GM19193 (cell line): Measurements from ENCODE around the gene SEZ6.

Experiments used
- POLR2A ChIP-seq: IDR thresholded peaks from 4 replicates; pipeline ENCODE4 v1.6.1; 2011; ENCODE audit not compliant: insufficient read depth, insufficient read length; ENCODE audit errors: extremely low read depth

The SEZ6 gene

DNA sequence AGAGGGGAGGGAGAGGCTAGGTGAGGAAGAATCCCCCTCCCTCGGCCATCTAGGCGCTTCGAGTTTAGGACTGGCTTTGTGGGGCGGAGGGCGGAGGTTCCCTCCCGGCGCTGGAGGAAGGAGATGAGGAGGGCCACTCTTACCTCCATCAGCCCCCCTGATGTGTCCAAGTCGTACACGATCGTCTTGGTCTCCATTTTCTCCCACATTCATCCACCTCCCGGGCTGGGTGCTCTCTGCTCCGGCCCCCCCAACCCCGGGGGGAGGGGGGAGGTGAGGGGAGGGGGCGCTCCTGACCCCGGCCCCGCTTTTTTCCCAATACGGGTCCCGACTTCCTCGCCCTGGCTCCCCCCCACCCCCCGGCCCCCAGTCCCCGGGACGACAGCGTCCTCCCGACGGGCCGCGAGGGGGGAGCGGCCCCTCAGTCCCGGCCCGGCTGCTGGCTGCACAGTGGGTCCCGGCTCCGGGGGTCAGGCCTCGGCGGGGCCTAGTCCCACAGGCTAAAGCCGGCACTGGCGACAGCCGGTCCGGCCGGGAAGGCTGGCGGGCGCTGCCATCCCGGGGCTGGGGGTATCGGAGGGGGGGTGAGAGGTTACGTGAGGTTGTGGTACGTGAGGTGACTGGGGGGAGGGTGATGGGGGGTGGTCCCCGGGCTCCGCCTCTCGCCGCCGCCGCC is 54.9 kb downstream of the SEZ6 start:
- no peak for TF ChIP-seq POLR2A

DNA sequence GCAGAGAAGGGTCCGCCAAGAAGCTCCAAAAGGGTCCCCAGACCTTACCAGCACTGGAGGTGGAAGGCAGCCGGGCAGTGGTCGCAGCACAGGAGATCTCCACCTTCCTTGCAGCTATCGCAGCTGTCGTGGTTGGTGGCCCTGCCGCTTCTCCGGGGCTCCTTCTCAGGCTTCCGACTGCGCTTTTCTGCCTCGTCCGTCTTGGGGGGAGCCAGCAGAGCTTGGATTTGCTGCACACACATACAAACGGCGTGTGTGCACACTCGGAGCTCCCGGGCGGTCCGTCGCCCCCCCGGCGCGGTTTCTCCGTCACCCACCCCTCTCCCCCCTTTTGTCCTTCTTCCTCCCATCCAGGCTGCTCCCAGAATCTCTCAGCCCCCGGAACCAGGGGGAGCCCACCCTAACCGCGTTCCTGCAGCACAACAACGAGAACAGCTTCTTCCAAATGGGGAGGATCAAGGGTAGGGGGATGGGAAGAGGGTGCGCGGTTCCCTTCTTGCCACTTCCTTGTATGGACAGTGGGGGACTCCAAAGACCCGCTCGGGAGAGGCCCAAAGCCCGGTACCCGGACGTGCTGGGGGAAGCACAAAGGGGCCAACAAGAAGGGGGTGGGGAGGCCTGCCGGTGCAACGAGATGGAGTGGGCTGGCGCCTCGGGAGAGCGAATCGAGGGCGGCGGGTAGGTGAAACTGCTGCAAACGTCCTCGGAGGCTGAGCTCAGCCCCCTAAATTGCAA is 55.6 kb downstream of the SEZ6 start:
- TF ChIP-seq POLR2A = no peak

- peak; percentile 45 for TF ChIP-seq POLR2A
Measured at GRCh38 chr17:28949185-28950016, 56.4 kb downstream of the SEZ6 start.

DNA sequence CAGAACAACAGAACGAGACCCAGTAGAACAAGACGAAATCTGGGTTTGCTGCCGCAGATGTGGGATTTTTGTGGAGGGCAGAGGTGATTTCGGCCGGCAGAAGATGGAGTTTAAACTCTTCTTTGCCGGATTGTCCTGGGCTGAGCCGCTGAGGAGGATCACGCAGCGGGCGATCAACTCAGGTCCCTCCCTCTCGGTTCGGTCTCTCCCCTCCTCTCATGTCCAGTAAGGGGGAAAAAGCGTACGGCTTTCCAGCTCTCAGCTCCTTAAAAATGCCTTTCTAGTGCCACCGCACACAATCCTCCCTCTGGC is 57.0 kb downstream of the SEZ6 start:
- no peak for TF ChIP-seq POLR2A

GRCh38 chr17:28948342-28948741 is 57.5 kb downstream of the SEZ6 start:
- TF ChIP-seq POLR2A = no peak

- TF ChIP-seq POLR2A = no peak
Measured at GRCh38 chr17:28947639-28948038, 58.2 kb downstream of the SEZ6 start.

GRCh38 chr17:28946239-28946638 is 59.6 kb downstream of the SEZ6 start:
- TF ChIP-seq POLR2A = no peak

GRCh38 chr17:28944862-28945741 is 60.7 kb downstream of the SEZ6 start:
- no peak for TF ChIP-seq POLR2A

- TF ChIP-seq POLR2A = no peak
Measured at GRCh38 chr17:28944343-28944742, 61.5 kb downstream of the SEZ6 start.

DNA sequence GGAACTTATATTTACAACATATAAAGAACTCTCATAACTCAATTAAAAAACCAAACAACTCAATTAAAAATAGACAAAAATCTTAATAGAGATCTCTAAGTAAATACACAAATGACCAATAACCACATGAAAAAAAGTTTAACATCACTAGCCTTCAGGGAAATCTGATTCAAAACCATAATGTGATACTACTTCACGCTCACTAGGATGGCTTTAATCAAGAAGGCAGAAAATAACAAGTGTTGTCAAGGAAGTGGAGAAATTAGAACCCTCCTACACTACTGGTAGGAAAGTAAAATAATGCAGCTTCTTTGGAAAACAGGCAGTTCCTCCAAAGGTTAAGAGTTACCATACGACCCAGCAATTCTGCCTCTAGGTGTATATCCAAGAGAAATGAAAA is 62.9 kb downstream of the SEZ6 start:
- no peak for TF ChIP-seq POLR2A

DNA sequence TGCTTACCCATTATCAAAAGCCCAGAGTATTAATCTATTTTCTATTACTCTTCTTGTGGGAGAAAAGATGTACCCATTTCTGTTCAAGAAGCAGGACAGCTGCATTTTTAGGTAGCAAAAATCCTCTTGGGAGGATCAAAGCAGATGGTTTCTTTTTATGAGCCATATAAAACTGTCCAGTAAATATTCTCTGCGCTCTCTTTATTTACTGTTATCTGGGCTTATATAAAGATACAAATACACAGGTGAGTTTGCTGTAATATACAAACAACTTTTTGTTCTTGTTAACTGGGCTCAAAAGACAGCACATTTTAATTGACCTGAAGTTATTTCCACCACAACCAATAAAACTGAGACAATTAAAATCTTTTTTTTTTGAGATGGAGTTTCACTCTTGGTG is 64.6 kb downstream of the SEZ6 start:
- TF ChIP-seq POLR2A = no peak

GRCh38 chr17:28940675-28941074 is 65.2 kb downstream of the SEZ6 start:
- no peak for TF ChIP-seq POLR2A

DNA sequence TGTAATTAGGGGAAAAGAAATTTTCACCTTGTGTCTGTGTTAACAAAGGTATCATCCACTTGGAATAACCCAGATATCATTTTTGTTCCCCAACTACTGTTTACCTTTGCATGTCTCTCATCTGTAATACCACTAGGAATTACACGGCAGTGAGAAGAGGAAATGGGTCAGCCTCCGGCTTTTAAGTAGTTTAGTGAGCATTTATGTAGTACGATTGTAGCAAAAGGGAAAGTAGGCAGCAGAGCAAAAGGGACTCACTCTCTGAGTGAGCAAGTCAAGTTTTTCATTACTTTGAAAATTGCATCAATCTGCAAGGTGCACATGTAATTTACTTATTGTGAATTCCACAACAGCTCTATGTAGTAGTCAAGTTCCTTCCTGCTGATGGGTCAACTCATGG is 65.7 kb downstream of the SEZ6 start:
- no peak for TF ChIP-seq POLR2A

DNA sequence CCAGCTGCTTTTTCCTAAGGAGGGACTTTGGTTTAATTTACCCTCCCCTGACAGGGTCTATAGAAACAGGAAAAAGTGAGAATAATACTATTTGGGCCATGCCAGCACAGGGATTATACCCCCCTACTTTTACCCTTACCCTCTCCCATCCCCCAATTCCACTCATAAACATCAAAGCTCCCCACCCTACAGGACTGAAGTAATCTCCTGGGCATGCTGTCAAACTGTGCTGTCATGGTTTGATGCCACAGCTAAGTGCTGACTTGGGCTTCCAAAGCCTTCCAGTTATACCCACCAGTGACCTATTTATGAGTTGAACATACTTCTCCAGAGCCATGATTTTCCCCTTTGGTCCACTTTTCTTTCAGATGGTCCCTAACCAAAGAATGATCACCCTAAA is 67.3 kb downstream of the SEZ6 start:
- no peak for TF ChIP-seq POLR2A
